GM18498 (cell line): ENCODE results near the gene GBX1.

Experiments
- ATAC-seq: cut with Tn5 transposase; IDR thresholded peaks from one replicate; pipeline ENCODE4 v1.9.1; 2021; ENCODE audit warnings: mild to moderate bottlenecking, moderate library complexity; ENCODE audit not compliant: unreplicated experiment

Gene GBX1

GRCh38 chr7:151194188-151194587 is 26.7 kb upstream of the GBX1 start:
- ATAC-seq, result no peak

GRCh38 chr7:151193203-151193978 is 25.9 kb upstream of the GBX1 start:
- no peak for ATAC-seq

GRCh38 chr7:151192002-151192539 is 24.6 kb upstream of the GBX1 start:
- no peak for ATAC-seq

- ATAC-seq, result no peak
Measured at GRCh38 chr7:151191544-151191943, 24.1 kb upstream of the GBX1 start.

- ATAC-seq, result no peak
Measured at GRCh38 chr7:151189038-151189437, 21.5 kb upstream of the GBX1 start.

- ATAC-seq, result no peak
Measured at GRCh38 chr7:151188252-151188542, 20.7 kb upstream of the GBX1 start.

- ATAC-seq, result no peak
Measured at GRCh38 chr7:151187409-151188251, 20.1 kb upstream of the GBX1 start.

GRCh38 chr7:151186640-151187408 is 19.3 kb upstream of the GBX1 start, which contains the start of gene ASB10:
TSS of gene ASB10 (minus strand) at chr7:151187250. CDS start at chr7:151187130, 120 bp downstream.
- no peak for ATAC-seq

- ATAC-seq, result no peak
Measured at GRCh38 chr7:151185762-151186639, 18.5 kb upstream of the GBX1 start.

GRCh38 chr7:151181011-151181431 is 13.5 kb upstream of the GBX1 start:
- no peak for ATAC-seq

GRCh38 chr7:151179946-151180345 is 12.5 kb upstream of the GBX1 start:
- no peak for ATAC-seq

- ATAC-seq, result no peak
Measured at GRCh38 chr7:151179287-151179860, 11.9 kb upstream of the GBX1 start.

GRCh38 chr7:151178831-151179230 is 11.3 kb upstream of the GBX1 start:
- ATAC-seq, result no peak

GRCh38 chr7:151178236-151178635 is 10.7 kb upstream of the GBX1 start:
- ATAC-seq, result no peak

GRCh38 chr7:151177310-151177709 is 9.8 kb upstream of the GBX1 start:
- ATAC-seq, result no peak

GRCh38 chr7:151176401-151176800 is 8.9 kb upstream of the GBX1 start:
- no peak for ATAC-seq

GRCh38 chr7:151175793-151176311 is 8.4 kb upstream of the GBX1 start:
- ATAC-seq, result no peak

- no peak for ATAC-seq
Measured at GRCh38 chr7:151175047-151175792, 7.7 kb upstream of the GBX1 start.
